ENCODE results near the gene SPTBN4.
"Not testable (repeated sequence)": the region's sequence is repeated elsewhere in the genome, so short reads cannot be mapped to it uniquely, and the experiment has no call there.

SPTBN4 gene

GRCh38 chr19:40590464-40591265 is 123.9 kb downstream of the SPTBN4 start:
- DNase-seq: no peak

DNA sequence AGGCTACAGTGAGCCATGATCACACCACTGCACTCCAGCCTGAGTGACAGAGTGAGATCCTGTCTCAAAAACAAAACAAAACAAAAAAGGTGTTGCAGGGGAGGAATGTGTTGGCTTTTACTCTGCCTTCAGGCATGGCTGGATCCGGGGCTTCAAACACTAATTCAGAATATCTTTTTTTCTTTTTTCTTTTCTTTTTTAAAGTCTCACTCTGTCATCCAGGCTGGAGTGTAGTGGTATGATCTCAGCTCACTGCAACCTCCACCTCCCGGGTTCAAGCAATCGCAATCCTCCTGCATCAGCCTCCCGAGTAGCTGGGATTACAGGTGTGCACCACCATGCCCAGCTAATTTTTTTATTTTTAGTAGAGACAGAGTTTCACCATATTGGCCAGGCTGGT is 124.9 kb downstream of the SPTBN4 start:
- DNase-seq: not testable (repeated sequence)

DNA sequence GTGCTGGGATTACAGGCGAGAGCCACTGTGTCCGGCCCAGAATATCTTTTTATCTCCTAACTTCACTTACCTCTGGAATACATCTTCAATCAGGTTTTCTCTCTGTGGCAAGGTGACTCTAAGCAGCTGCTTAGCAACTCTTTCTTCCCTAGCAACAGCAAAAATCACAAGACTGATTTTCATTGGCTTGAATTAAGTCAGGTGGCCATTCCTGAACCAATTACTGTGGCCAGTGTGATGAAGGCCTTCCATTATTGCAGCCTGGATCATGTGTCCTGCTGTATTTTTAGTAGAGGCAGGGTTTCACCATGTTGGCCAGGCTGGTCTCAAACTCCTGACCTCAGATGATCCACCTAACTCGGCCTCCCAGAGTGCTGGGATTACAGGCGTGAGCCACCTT is 125.4 kb downstream of the SPTBN4 start:
- DNase-seq: no peak

- DNase-seq: no peak
Observed at GRCh38 chr19:40594255-40594654, 127.5 kb downstream of the SPTBN4 start.

DNA sequence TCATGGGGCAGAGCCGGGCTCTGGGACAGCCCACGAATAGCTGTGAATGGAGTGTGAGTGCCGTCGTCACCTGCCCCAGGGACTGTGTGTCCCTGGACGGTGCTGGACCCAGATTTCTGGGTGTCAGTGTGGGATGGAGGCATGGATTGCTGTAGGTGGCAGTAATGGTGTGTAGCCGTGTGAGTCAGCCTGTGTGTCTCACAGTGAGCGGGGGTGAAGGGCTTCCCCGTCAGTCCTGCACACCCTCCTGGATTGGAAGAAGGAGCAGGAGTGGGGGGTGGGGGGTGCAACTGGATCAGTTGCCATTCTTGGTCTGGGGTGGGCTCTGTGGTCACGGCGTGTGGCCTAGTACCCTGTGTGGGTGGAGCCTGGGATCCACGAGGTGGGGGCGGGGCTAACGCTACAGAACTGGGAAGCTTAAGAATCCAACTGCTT is 127.9 kb downstream of the SPTBN4 start:
- DNase-seq: no peak

DNA sequence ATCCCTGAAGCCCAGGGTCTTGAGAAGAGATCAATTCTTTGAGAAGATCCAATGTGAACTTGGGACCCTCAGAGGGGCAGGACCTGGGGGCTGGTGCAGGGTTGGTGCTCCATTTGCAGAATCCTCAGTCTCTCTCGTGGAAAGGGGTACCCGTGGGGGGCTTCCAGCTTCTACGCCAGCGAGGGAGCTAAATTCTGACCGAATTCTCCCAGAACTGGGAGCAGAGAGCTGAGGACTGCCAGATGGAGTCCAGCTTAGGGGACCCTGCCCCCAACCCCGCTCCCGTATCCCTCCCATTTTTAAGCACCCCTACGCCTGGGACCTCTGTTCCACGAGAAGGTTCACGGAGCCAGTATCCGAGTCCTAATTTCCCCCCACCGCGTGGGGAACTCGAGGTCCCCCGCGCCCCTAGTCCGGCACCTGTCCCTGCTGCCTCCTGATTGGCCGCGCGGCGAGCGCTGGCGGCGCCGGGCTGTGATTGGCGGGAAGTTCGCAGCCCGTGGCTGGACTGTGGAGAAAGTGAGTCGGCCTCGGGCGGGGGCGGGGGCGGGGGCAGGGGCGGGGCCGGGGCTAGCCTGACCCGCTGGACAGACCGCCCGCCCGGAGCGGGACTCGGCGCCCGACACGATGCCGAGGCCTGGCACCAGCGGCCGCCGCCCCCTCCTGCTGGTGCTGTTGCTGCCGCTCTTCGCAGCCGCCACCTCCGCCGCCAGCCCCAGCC is 130.0 kb downstream of the SPTBN4 start:
- DNase-seq: no peak

- no peak for DNase-seq
Observed at GRCh38 chr19:40597329-40597838, 130.6 kb downstream of the SPTBN4 start.

DNA sequence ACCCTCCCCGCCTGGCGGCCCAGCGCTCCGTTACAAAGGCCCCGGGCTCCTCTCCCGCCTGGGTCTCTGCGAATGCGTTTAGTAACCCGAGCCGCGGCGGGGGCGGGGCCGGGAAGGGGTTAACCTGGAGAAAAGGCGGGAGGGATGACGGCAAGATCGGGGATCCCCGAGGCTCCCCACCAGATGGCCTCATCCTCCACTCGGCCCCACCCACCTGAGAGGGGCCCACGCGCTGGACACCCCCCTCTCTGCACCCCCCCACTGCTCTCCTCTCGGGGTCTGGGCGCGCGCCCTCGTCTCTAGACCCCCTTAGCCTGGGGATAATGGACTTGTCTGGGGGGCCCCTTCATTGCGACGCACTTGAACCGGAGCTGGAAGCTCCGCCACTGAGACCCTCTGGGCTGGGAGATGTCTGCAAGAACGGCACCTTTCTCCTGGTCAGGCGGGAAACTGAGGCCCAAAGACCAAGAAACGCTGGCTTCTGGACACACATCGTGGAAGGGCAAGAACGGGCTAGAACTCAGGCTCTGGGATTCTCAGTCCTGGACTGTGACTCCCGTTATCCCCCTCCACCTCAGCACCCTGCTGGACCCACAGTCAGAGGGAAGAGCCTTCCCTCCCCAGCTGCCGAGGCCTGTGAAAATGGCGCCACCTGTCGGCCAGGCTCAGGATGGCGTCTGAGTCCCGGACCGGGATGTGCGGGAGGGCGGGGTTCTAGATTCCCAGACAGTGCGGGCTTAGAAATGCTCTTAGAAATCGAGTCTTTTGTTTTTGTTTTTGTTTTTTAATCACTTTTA is 131.5 kb downstream of the SPTBN4 start:
- DNase-seq: no peak

- no peak for DNase-seq
Observed at GRCh38 chr19:40598918-40599307, 132.1 kb downstream of the SPTBN4 start.

DNA sequence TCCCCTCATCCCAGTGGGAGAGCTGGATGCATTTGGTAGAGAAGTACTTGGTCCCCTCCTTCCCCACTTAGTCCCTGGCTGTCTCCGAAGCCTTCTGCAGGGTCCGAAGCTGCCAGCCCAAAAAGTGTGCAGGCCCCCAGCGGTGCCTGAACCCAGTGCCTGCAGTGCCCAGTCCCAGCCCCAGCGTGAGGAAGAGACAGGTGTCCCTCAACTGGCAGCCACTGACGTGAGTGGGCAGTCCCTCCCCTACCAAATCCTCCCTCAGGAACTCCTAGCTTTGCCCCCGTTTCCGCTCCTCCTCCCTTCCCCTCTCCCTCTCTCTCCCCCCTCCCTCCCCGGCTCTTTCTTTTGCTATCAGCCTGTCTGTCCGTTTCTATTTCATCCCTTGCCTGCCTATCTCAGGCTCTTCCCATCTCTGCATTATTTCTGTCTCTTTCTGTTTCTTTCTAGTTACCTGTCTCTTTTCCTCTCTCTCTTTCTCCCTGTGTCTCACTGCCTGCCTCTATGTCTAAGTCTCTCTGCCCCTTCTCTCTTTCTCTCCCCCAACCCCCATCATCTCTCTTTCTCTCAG is 132.6 kb downstream of the SPTBN4 start:
- DNase-seq: no peak

DNA sequence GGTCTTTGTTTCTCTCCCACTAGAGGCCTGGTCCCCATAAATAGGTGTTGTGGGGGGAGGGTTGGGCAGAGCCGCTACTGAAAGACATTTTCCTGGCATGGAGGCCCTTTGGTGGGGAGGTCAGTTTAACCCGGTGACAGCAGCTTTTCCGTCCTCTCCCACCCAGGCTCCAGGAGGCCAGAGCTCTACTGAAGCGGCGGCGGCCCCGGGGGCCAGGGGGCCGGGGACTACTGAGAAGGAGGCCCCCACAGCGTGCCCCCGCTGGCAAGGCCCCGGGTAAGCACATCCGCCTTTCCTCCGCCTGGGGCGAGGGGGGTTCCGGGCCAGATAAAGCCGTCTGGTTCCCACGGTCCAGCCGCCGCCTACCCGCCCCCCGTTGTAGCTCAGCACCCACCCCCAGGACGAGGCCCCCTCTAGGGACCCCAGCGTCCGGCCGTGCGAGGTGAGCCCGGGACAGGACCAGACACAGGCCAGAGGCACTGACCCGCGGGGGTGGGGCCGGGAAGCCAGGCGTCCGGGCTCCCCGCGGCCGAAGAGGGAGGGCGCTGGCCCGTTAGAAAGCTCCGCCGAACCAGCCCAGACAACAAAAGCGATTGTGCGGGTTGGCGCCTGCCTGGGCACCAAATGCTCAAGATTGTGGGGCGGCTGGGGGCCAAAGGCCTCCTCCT is 133.2 kb downstream of the SPTBN4 start:
- no peak for DNase-seq

GRCh38 chr19:40600570-40601133 is 133.9 kb downstream of the SPTBN4 start:
- no peak for DNase-seq

- DNase-seq: no peak
Observed at GRCh38 chr19:40601134-40601974, 134.6 kb downstream of the SPTBN4 start, which contains the start of gene LTBP4. Gene LTBP4, plus strand, starts transcription at chr19:40601369. Its CDS starts 19 bp downstream, at chr19:40601388.

- no peak for DNase-seq
Observed at GRCh38 chr19:40603071-40603388, 136.2 kb downstream of the SPTBN4 start.

GRCh38 chr19:40603389-40604170 is 136.8 kb downstream of the SPTBN4 start:
- no peak for DNase-seq

GRCh38 chr19:40604171-40604646 is 137.4 kb downstream of the SPTBN4 start:
- no peak for DNase-seq

DNA sequence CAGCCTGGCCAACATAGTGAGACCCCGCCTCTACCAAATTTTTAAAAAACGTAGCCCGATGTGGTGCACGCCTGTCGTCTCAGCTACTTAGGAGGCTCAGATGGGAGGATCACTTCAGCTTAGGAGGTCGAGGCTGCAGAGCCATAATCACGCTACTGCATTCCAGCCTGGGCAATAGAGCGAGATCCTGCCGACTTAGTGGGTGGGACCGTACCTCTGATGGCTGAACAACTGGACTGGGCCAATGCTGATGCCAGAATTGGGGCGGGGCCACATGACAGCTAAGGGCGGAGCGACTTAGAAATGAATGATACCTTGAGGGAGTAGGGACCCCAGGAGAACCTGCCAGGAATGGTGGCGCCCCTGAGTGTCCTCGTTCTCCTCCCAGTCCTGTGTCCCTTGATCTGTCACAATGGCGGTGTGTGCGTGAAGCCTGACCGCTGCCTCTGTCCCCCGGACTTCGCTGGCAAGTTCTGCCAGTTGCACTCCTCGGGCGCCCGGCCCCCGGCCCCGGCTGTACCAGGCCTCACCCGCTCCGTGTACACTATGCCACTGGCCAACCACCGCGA is 137.9 kb downstream of the SPTBN4 start:
- DNase-seq: no peak

DNA sequence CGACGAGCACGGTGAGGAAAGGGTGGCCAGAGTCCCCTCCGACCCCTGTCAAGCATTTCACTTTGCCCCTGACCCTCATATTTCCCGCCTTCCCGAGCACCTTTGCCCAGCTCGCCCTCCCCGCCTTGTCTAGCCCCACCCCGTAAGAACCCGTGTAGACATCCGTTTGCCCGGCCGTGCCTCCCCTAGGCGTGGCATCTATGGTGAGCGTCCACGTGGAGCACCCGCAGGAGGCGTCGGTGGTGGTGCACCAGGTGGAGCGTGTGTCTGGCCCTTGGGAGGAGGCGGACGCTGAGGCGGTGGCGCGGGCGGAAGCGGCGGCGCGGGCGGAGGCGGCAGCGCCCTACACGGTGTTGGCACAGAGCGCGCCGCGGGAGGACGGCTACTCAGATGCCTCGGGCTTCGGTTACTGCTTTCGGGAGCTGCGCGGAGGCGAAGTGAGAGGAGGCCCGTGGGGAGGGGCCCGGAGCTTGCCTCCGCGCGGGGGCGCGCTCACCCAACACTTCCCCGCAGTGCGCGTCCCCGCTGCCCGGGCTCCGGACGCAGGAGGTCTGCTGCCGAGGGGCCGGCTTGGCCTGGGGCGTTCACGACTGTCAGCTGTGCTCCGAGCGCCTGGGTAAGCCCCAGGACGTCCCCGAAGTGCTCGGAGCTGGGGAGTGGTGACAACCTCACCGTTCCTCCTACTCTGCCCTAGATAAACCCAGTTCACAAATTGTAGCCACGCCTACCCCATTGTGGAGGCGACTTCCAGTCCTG is 138.6 kb downstream of the SPTBN4 start:
- no peak for DNase-seq
